Loucy (cell line): ENCODE data around the gene FAM135A.

ENCODE experiments used
- EZH2phosphoT487 ChIP-seq: fragments of 200-600 bp; IDR thresholded peaks from 2 replicates; pipeline ENCODE4 v1.6.1; 2018; ENCODE audit warnings: antibody characterized with exemption, mild to moderate bottlenecking, moderate library complexity, borderline replicate concordance
- TF ChIP-seq, protein P1 (sequence below): fragments of 200-600 bp; sonication (generic); conservative IDR thresholded peaks from 2 replicates; pipeline ENCODE4 v1.5.1; 2014; ENCODE audit warnings: mild to moderate bottlenecking, antibody characterized with exemption, low read length

DNA sequence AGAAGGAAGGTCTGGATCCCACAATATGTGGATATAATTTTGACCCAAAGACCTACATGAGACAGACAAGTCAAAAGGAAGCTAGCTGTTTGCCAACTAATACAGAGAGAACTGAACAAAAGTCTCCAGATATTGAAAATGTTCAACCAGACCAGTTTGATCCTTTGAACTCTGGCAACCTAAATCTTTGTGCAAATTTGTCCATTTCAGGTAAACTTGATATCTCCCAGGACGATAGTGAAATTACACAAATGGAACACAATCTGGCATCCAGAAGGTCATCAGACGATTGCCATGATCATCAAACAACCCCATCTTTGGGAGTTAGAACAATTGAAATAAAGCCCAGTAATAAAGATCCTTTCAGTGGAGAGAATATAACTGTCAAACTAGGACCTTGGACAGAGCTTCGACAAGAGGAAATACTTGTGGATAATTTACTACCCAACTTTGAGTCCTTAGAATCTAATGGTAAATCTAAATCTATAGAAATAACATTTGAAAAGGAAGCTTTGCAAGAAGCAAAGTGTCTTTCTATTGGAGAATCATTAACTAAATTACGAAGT lies 111.5 kb downstream of the FAM135A start:
- TF ChIP-seq, protein P1, sequence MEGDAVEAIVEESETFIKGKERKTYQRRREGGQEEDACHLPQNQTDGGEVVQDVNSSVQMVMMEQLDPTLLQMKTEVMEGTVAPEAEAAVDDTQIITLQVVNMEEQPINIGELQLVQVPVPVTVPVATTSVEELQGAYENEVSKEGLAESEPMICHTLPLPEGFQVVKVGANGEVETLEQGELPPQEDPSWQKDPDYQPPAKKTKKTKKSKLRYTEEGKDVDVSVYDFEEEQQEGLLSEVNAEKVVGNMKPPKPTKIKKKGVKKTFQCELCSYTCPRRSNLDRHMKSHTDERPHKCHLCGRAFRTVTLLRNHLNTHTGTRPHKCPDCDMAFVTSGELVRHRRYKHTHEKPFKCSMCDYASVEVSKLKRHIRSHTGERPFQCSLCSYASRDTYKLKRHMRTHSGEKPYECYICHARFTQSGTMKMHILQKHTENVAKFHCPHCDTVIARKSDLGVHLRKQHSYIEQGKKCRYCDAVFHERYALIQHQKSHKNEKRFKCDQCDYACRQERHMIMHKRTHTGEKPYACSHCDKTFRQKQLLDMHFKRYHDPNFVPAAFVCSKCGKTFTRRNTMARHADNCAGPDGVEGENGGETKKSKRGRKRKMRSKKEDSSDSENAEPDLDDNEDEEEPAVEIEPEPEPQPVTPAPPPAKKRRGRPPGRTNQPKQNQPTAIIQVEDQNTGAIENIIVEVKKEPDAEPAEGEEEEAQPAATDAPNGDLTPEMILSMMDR: no peak
- no peak for TF ChIP-seq EZH2phosphoT487
